Astrocyte (in vitro differentiated cells and primary cell): Measurements from ENCODE around the gene PCNT. TPM values are rescaled to one million over a fixed set of nuclear protein-coding genes. Genes with fewer than 3 reads are reported as not detected.

Experiments used
- DNase-seq: peaks from one replicate; pipeline ENCODE4 v3.0.0-alpha.2; 2010; ENCODE audit warnings: low read depth
- FAIRE-seq: peaks from 2 replicates; lab custom pipeline; 2011; peaks lifted over from hg19 to GRCh38; lab: Jason Lieb, UNC
- H2AFZ ChIP-seq: 2 replicates; pipeline ENCODE4 v1.6.0; 2012; ENCODE audit warnings: low read depth, low read length, inconsistent platforms
- H3K27ac ChIP-seq: 2 replicates; pipeline ENCODE4 v1.5.1; 2011; ENCODE audit warnings: low read depth, low read length, inconsistent platforms
- H3K27me3 ChIP-seq: 2 replicates; pipeline ENCODE4 v1.6.0; 2011; ENCODE audit warnings: low read length, inconsistent platforms; ENCODE audit not compliant: insufficient read depth
- H3K36me3 ChIP-seq: 2 replicates; pipeline ENCODE4 v1.5.1; 2011; ENCODE audit warnings: low read length, inconsistent platforms; ENCODE audit not compliant: insufficient read depth
- H3K4me1 ChIP-seq: 2 replicates; pipeline ENCODE4 v1.5.1; 2011; ENCODE audit warnings: low read length, inconsistent platforms; ENCODE audit not compliant: insufficient read depth
- H3K4me2 ChIP-seq: 2 replicates; pipeline ENCODE4 v1.6.0; 2012; ENCODE audit warnings: low read length, inconsistent platforms
- H3K4me3 ChIP-seq: 2 replicates; pipeline ENCODE4 v1.5.1; 2011; ENCODE audit warnings: low read depth, mild to moderate bottlenecking, low read length, inconsistent platforms; ENCODE audit not compliant: insufficient read depth
- H3K79me2 ChIP-seq: 2 replicates; pipeline ENCODE4 v1.6.0; 2012; ENCODE audit warnings: mild to moderate bottlenecking, low read length, inconsistent platforms; ENCODE audit not compliant: insufficient read depth
- H3K9ac ChIP-seq: 2 replicates; pipeline ENCODE4 v1.6.0; 2012; ENCODE audit warnings: mild to moderate bottlenecking, low read length, inconsistent platforms
- H3K9me3 ChIP-seq: 2 replicates; pipeline ENCODE4 v1.5.1; 2012; ENCODE audit warnings: low read depth, mild to moderate bottlenecking, low read length, inconsistent platforms; ENCODE audit not compliant: insufficient read depth
- H4K20me1 ChIP-seq: 2 replicates; pipeline ENCODE4 v1.6.0; 2012; ENCODE audit warnings: low read length, inconsistent platforms; ENCODE audit not compliant: insufficient read depth
- H3K27ac Mint-ChIP-seq: one replicate; pipeline ENCODE4 v1.8.0; 2021; ENCODE audit warnings: mild to moderate bottlenecking, mixed read lengths; ENCODE audit not compliant: unreplicated experiment
- H3K27me3 Mint-ChIP-seq: one replicate; pipeline ENCODE4 v1.8.0; 2021; ENCODE audit warnings: low read depth, mixed read lengths; ENCODE audit not compliant: unreplicated experiment
- H3K36me3 Mint-ChIP-seq: one replicate; pipeline ENCODE4 v1.8.0; 2021; ENCODE audit warnings: low read depth, mixed read lengths; ENCODE audit not compliant: unreplicated experiment
- H3K4me1 Mint-ChIP-seq: one replicate; pipeline ENCODE4 v1.8.0; 2021; ENCODE audit warnings: low read depth, mixed read lengths; ENCODE audit not compliant: unreplicated experiment
- H3K4me3 Mint-ChIP-seq: one replicate; pipeline ENCODE4 v1.8.0; 2021; ENCODE audit warnings: mild to moderate bottlenecking, moderate library complexity, mixed read lengths; ENCODE audit not compliant: unreplicated experiment
- H3K9me3 Mint-ChIP-seq: one replicate; pipeline ENCODE4 v1.8.0; 2021; ENCODE audit warnings: mild to moderate bottlenecking, mixed read lengths; ENCODE audit not compliant: unreplicated experiment
- CTCF ChIP-seq: IDR thresholded peaks from 2 replicates; pipeline ENCODE4 v1.5.1; 2011; ENCODE audit warnings: low read depth, mild to moderate bottlenecking, inconsistent platforms, low read length, moderate library complexity; ENCODE audit not compliant: insufficient read depth
- EZH2 ChIP-seq: IDR thresholded peaks from 2 replicates; pipeline ENCODE4 v1.6.1; 2012; ENCODE audit warnings: mild to moderate bottlenecking, low read length, inconsistent platforms; ENCODE audit not compliant: insufficient read depth
- total RNA-seq: library from RNA; stranded (reverse); gene quantifications from 2 replicates; pipeline ENCODE4 v1.2.1, GENCODE V29; 2021

PCNT gene
- total RNA-seq, 1 donor from 2014 or later, result 19.9 TPM

GRCh38 chr21:46397211-46397905, 73.4 kb downstream of the PCNT start:
- FAIRE-seq (no peak), DNase-seq (no peak)
- Histone ChIP-seq H3K79me2 (no peaks in the 10 kb centered on the region), H3K4me1 (peaks cover 11% of the 10 kb centered on the region), H3K9ac (no peak overlapping the region), H3K9me3 (no peaks in the 10 kb centered on the region), H2AFZ (no peak overlapping the region), H4K20me1 (peaks cover 36% of the 10 kb centered on the region), H3K4me3 (no peak overlapping the region), H3K36me3 (peaks cover 7% of the 10 kb centered on the region), H3K4me2 (no peak overlapping the region), H3K27ac (no peak overlapping the region), H3K27me3 (no peaks in the 10 kb centered on the region)
- peaks cover 18% of the 10 kb centered on the region for H3K36me3 Mint-ChIP-seq
- no peaks in the 10 kb centered on the region for H3K27me3 Mint-ChIP-seq
- no peak overlapping the region for H3K4me3 Mint-ChIP-seq
- H3K27ac Mint-ChIP-seq, result no peak overlapping the region
- no peaks in the 10 kb centered on the region for H3K9me3 Mint-ChIP-seq
- no peak for TF ChIP-seq CTCF
- H3K4me1 Mint-ChIP-seq, result no peaks in the 10 kb centered on the region

GRCh38 chr21:46397993-46398392, 74.0 kb downstream of the PCNT start:
- Histone ChIP-seq H3K9me3 (no peaks in the 10 kb centered on the region), H2AFZ (no peak overlapping the region), H3K4me3 (no peak overlapping the region), H3K4me1 (peaks cover 11% of the 10 kb centered on the region), H3K4me2 (no peak overlapping the region), H3K9ac (no peak overlapping the region), H3K36me3 (peaks cover 8% of the 10 kb centered on the region), H3K27me3 (no peaks in the 10 kb centered on the region), H3K79me2 (no peaks in the 10 kb centered on the region), H4K20me1 (peaks cover 31% of the 10 kb centered on the region), H3K27ac (no peak overlapping the region)
- no peaks in the 10 kb centered on the region for H3K9me3 Mint-ChIP-seq
- no peak overlapping the region for H3K4me3 Mint-ChIP-seq
- H3K4me1 Mint-ChIP-seq, result no peaks in the 10 kb centered on the region
- H3K27me3 Mint-ChIP-seq, result no peaks in the 10 kb centered on the region
- TF ChIP-seq EZH2, result no peak
- no peak for TF ChIP-seq CTCF
- FAIRE-seq, result no peak
- DNase-seq, result no peak
- H3K27ac Mint-ChIP-seq, result no peak overlapping the region
- peaks cover 18% of the 10 kb centered on the region for H3K36me3 Mint-ChIP-seq

- H3K9me3 ChIP-seq, result no peaks in the 10 kb centered on the region
- no peak for FAIRE-seq
- peaks cover 19% of the 10 kb centered on the region for H3K36me3 Mint-ChIP-seq
- no peaks in the 10 kb centered on the region for H3K4me1 Mint-ChIP-seq
- no peaks in the 10 kb centered on the region for H3K9me3 Mint-ChIP-seq
- no peak overlapping the region for H3K4me2 ChIP-seq
- H4K20me1 ChIP-seq, result peaks cover 20% of the 10 kb centered on the region
- H3K4me3 ChIP-seq, result no peak overlapping the region
- peaks cover 8% of the 10 kb centered on the region for H3K36me3 ChIP-seq
- no peaks in the 10 kb centered on the region for H3K79me2 ChIP-seq
- H3K27ac Mint-ChIP-seq, result no peak overlapping the region
- no peak for TF ChIP-seq CTCF
- TF ChIP-seq EZH2, result no peak
- H3K27me3 ChIP-seq, result no peaks in the 10 kb centered on the region
- no peak overlapping the region for H2AFZ ChIP-seq
- H3K4me3 Mint-ChIP-seq, result no peak overlapping the region
- H3K27me3 Mint-ChIP-seq, result no peaks in the 10 kb centered on the region
- H3K27ac ChIP-seq, result no peak overlapping the region
- H3K9ac ChIP-seq, result no peak overlapping the region
- H3K4me1 ChIP-seq, result peaks cover under 1% of the 10 kb centered on the region
- no peak for DNase-seq
These were observed 75.2 kb downstream of the PCNT start for GRCh38 chr21:46399129-46399528.
